ENCODE data around the gene PCDH8. TPM values are rescaled to one million over a fixed set of nuclear protein-coding genes. Genes with fewer than 3 reads are reported as not detected.

PCDH8 gene
- total RNA-seq, 4 donors from 2014 or later, result 0.27 TPM; not detected in 3

- Histone ChIP-seq H3K27me3 (peaks cover 20% of the 10 kb centered on the region), H3K27ac (no peak overlapping the region), H3K9me3 (no peaks in the 10 kb centered on the region), H3K36me3 (no peaks in the 10 kb centered on the region), H3K4me1 (no peaks in the 10 kb centered on the region), H3K4me3 (no peak overlapping the region)
- TF ChIP-seq, protein P1, sequence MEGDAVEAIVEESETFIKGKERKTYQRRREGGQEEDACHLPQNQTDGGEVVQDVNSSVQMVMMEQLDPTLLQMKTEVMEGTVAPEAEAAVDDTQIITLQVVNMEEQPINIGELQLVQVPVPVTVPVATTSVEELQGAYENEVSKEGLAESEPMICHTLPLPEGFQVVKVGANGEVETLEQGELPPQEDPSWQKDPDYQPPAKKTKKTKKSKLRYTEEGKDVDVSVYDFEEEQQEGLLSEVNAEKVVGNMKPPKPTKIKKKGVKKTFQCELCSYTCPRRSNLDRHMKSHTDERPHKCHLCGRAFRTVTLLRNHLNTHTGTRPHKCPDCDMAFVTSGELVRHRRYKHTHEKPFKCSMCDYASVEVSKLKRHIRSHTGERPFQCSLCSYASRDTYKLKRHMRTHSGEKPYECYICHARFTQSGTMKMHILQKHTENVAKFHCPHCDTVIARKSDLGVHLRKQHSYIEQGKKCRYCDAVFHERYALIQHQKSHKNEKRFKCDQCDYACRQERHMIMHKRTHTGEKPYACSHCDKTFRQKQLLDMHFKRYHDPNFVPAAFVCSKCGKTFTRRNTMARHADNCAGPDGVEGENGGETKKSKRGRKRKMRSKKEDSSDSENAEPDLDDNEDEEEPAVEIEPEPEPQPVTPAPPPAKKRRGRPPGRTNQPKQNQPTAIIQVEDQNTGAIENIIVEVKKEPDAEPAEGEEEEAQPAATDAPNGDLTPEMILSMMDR (IDR thresholded peaks at IDR 0.05), result no peak
- TF ChIP-seq EP300 (IDR thresholded peaks at IDR 0.05) (no peak), POLR2AphosphoS5 (IDR thresholded peaks at IDR 0.05) (no peak)
- no peak for ATAC-seq
- 67 to 83% methylated on average over 1 of the region's 1 CpG for WGBS, 2 donors (ENCODE audit: low coverage in 1 of 2)
Measured at GRCh38 chr13:52808842-52809219, 39.6 kb downstream of the PCDH8 start.

- no peaks in the 10 kb centered on the region for H3K36me3 ChIP-seq
- 44 to 82% methylated on average over 6 of the region's 6 CpGs for WGBS, 2 donors (ENCODE audit: low coverage in 1 of 2)
Measured at GRCh38 chr13:52806029-52806428, 42.4 kb downstream of the PCDH8 start.

GRCh38 chr13:52804202-52804641 is 44.2 kb downstream of the PCDH8 start:
- ATAC-seq, result no peak
- Histone ChIP-seq H3K36me3 (no peaks in the 10 kb centered on the region), H3K9me3 (no peaks in the 10 kb centered on the region), H3K4me1 (no peaks in the 10 kb centered on the region), H3K4me3 (no peak overlapping the region), H3K27ac (no peak overlapping the region), H3K27me3 (peaks cover 20% of the 10 kb centered on the region)
- 42 to 86% methylated on average over 3 of the region's 3 CpGs for WGBS, 2 donors (ENCODE audit: low coverage in 1 of 2)
- TF ChIP-seq POLR2AphosphoS5 (IDR thresholded peaks at IDR 0.05), result no peak
- no peak for TF ChIP-seq POLR2A (IDR thresholded peaks at IDR 0.05)
- no peak for TF ChIP-seq EP300 (IDR thresholded peaks at IDR 0.05)

More at GRCh38 chr13:52806029-52806428, 42.4 kb downstream of the PCDH8 start:
- no peak for ATAC-seq
- no peak overlapping the region for H3K27ac ChIP-seq
- peaks cover 18% of the 10 kb centered on the region for H3K27me3 ChIP-seq
- no peaks in the 10 kb centered on the region for H3K9me3 ChIP-seq
- no peaks in the 10 kb centered on the region for H3K4me1 ChIP-seq
- H3K4me3 ChIP-seq, result no peak overlapping the region
- TF ChIP-seq POLR2AphosphoS5 (IDR thresholded peaks at IDR 0.05) (no peak), POLR2A (IDR thresholded peaks at IDR 0.05) (no peak), EP300 (IDR thresholded peaks at IDR 0.05) (no peak)
- TF ChIP-seq, protein P1 (IDR thresholded peaks at IDR 0.05), result no peak

- H3K4me3 ChIP-seq, result no peak overlapping the region
- no peaks in the 10 kb centered on the region for H3K36me3 ChIP-seq
- no peak overlapping the region for H3K27ac ChIP-seq
- 69 to 90% methylated on average over 5 of the region's 5 CpGs for WGBS, 2 donors (ENCODE audit: low coverage in 1 of 2)
- TF ChIP-seq POLR2AphosphoS5 (IDR thresholded peaks at IDR 0.05) (no peak), EP300 (IDR thresholded peaks at IDR 0.05) (no peak), POLR2A (IDR thresholded peaks at IDR 0.05) (no peak)
- TF ChIP-seq, protein P1 (IDR thresholded peaks at IDR 0.05), result no peak
- peaks cover 27% of the 10 kb centered on the region for H3K27me3 ChIP-seq
- no peaks in the 10 kb centered on the region for H3K4me1 ChIP-seq
- ATAC-seq, result no peak
- H3K9me3 ChIP-seq, result no peaks in the 10 kb centered on the region
Measured at GRCh38 chr13:52800856-52801255, 47.6 kb downstream of the PCDH8 start.

- no peak for TF ChIP-seq POLR2A (IDR thresholded peaks at IDR 0.05)
- no peak for TF ChIP-seq POLR2AphosphoS5 (IDR thresholded peaks at IDR 0.05)
- TF ChIP-seq, protein P1 (IDR thresholded peaks at IDR 0.05), result no peak
- no peak for TF ChIP-seq EP300 (IDR thresholded peaks at IDR 0.05)
- no peak for ATAC-seq
- WGBS, 2 donors (ENCODE audit: low coverage in 1 of 2), result 0% methylated on average over 1 of the region's 1 CpG
Measured at GRCh38 chr13:52798770-52799430, 49.5 kb downstream of the PCDH8 start.

More at GRCh38 chr13:52798770-52799430, 49.5 kb downstream of the PCDH8 start:
- H3K36me3 ChIP-seq, result no peaks in the 10 kb centered on the region
- H3K4me3 ChIP-seq, result no peak overlapping the region
- H3K27me3 ChIP-seq, result peaks cover 27% of the 10 kb centered on the region
- H3K9me3 ChIP-seq, result no peaks in the 10 kb centered on the region
- no peaks in the 10 kb centered on the region for H3K4me1 ChIP-seq
- H3K27ac ChIP-seq, result no peak overlapping the region

Measured in gastroesophageal sphincter (tissue), 4 donors.